Measurements from ENCODE around the gene SLC41A3.
"Not testable (repeated sequence)": the region's sequence is repeated elsewhere in the genome, so short reads cannot be mapped to it uniquely, and the experiment has no call there.

Gene SLC41A3

DNA sequence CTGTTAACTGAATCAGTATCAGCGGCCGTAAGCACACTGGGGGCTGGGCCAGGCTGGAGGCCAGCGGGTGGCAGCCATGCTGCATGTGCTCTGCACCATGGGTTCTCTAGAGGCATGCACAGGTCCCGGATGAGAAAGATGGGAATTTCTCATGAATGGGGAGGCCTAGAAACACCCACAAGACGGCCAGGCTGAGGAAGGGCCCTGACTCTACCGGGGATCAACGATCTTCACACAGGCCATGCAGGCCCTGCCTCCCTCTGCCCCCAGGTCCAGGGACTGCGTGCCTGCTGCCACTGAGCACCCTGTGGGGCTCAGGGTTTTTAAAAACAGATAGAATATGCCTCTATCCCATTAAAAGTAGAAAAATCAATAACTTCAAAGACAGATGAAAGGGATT lies 32.7 kb downstream of the SLC41A3 start:
- no peak for DNase-seq

DNA sequence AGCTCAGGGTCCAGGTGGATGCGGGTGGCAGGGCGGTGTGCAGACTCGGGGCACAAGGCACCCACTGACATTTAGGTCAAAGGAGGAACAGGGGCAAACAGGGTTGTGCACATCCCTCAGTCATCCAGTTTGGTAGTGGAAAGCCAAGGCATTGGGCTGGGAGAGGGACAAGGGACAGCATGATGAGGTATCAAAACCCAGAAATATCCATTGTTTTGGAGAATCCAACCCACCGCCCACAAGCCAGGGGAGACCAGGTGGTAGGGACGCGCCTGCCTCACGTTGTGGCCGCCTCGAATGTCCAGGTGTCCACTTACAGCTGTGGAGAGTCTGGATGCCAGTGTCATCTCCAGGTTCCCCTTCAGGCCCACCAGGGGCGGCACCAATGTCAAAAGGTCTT lies 33.3 kb downstream of the SLC41A3 start:
- no peak for DNase-seq

DNA sequence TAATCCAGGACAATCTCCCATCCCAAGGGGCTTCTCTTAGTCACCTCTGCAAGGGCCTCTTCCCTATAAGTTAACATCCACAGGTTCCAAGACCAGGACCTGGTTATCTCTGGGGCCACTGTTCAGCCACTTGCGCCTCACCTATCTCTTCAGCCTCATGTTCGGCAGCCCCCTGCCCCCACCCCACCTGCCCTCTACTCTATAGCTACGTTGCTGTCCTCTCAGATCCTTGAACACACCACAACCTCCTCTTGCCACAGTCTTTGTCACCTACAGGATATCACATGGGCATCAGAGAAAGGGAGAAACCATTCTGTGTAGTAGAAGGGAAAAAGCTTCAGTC lies 33.9 kb downstream of the SLC41A3 start:
- DNase-seq: no peak

DNA sequence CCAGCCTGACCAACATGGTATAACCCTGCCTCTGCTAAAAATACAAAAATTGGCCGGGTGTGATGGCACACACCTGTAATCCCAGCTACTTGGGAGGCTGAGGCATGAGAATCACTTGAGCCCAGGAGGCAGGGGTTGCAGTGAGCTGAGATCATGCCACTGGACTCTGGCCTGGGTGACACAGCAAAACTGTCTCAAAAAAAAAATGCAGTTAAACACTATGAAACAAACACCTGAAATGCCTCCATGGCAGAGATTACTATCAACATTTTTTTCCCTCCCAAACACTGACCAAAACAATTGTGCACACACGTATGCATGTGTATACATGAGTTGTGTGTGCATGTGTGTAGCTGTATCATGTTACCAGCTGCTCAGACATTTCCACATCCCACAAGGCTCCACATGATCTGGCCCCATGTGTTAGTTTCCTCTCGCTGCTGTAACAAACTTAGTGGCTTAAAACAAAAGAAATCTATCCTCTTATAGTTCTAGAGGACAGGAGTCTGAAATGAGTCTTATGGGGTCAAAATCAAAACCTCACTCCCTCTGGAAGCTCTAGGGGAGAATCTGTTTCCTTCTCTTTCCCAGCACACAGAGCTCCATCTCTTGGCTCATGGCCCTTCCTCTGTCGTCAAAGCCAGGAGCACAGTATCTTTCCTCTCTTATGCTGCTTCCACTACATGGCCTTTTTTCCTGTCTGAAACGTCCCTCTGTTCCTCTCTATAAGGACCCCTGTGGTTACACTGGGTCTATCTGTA lies 34.5 kb downstream of the SLC41A3 start:
- no peak for DNase-seq

DNA sequence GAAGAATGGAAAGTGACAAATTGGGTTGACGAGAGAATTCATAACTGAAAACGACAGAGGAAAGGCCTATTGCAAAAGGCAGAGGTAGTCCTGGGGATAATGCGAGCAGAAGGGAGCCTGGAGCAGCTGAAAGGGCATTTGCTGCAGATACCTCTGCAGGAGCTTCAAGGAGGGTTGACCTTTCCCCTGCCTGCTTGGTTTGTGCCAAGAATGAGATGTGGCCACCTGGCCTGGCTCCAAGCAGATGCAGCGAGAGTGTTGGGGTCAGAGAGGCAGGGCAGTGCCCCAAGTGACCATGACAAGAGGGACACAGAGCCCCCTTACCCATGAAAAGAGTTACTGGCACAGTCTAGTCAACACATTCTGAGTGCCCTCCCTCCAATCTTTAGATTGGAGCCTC lies 43.5 kb downstream of the SLC41A3 start:
- no peak for DNase-seq

DNA sequence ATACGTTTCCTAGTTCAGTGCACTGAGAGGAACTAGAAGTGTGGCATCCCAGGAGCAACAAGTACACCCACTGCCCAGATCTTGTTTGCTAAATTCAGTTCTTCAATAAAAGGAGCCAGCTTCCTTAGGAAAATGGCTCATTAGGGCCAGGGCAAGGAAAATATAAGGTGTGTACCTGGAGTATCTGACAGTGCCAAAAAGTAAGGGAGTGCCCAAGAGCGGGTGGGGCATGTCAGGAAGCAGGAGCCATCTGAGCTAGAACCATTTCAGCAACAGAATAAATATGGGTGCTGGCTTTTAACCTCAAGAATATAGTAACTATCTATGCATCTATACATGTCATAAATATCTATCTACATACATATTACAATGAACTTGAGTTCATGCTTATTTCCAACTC lies 44.1 kb downstream of the SLC41A3 start:
- no peak for DNase-seq

DNA sequence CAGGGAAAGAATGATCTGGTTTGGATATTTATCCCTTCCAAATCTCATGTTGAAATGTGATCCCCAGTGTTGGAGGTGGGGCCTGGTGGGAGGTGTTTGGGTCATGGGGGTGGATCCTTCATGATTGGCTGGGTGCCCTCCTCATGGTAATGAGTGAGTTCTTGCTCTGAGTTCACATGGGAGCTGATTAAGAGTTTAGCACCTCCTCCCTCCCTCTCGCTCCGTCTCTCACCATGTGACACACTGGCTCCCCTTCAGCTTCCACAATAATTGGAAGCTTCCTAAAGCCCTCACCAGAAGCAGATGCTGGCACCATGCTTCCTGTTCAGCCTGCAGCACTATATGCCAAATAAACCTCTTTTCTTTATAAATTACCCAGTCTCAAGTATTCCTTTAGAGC lies 45.1 kb downstream of the SLC41A3 start:
- not testable (repeated sequence) for DNase-seq

DNA sequence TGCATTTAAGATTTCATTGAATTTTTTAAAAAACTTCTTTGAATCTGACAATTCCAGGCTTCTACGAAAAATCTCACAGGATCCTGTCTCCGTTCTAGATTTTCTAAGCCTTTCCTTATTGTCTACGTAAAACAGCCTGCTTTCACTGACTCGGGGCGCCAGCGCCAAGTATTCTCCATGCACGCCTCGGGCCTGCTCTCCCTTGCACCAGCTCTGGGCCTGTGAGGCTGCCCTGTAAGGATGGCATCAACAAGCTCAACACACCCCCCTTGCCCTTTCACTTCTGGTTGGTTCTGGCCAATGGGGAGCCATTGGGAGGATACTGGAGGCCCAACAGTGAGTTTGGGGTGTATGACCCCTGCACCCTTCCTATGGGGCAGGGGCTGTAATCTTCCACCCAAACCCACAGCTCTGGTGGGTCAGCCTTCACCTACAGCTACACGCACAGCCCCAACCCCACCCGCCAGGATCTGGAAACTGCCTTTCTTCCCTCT lies 47.8 kb downstream of the SLC41A3 start:
- DNase-seq: no peak

DNA sequence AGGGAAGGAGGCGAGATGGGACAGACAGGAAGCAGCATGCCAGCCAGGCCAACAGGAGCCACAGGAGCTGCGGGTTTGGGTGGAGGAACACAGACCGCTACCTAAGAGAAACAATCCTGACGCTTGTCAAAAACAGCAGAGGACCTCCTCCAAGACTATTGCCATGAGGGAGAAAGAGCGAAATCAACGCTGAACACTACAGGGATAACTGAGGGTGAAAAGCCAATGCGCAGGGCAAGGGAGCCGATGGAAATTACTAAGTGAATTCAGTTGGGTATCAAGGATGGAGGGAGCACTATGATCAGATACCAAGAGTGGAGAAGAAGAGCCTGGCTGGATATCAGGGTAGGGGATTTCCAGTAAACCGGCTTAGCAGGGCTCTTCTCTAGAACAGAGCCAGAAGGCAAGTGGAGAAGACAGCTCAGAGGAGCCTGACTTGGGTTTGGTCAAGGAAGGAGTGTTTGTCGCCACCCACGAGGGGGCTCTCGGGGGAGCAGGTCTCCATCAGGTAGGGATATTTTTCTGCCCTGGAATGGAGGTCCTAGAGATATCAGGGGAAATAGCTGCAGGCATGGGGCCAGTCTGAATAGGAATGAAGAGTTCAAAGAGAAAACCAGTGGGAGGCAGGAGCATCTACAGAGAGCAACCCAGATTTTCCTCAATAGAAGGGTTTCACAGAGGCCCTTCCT lies 48.4 kb downstream of the SLC41A3 start:
- no peak for DNase-seq

DNA sequence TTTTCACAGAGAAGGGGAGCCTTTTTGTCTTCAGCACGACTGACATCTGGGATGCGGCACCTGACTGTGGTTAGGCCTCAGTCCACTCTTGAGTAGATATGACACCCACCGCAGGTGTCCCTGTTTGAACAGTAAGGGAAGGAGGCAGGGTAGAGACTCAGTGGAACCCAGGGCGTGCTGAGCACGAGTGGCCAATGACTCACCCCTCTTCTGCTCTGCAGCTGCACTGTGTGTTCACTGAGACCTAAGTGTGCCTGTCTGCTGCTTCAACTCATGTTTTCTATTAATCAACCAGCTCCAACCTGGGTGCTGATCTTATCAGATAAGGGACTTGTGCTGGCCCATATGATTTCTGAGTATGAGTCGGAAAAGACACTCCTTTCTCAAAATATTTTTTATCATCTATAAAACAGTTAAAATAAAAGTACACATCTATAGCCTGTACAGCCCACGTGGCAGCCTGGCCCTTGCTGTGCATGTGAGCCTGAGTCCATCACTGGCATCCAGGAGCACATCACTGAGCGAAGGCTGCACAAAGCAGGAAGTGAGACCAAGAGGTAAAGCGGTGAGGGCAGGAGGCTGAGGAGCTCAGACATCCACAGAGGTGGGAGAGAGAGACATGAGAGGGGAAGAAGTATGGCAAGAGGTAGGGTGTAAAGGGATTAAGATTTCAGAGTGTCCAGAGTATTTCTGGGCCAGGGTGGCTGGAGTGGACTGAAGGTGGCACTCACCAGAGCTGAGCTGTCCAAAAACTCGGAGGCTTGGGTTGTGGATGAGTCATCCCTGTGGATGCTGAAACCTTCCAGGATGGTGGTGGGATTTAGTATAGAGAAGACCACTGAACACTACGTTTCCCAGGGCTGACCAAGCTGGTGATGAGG lies 49.2 kb downstream of the SLC41A3 start:
- DNase-seq: no peak

DNA sequence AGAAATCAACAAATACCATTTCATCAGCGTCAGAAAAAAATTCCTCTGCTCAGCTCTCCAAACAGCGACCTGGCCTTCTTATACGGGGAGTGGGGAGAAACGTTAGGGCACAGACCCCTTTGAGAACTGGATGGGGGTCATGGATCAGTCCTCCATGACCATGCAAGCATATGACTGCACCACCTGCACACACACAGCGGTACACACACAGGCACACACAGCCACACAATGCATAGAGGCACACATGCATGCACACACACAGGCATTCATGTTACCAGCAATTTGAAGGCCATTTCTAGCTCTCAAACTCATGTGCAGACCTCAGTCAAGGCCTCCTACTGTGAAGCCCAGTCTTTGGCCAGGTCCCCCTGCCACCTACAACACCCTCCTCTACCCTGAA lies 50.2 kb downstream of the SLC41A3 start:
- DNase-seq: no peak

DNA sequence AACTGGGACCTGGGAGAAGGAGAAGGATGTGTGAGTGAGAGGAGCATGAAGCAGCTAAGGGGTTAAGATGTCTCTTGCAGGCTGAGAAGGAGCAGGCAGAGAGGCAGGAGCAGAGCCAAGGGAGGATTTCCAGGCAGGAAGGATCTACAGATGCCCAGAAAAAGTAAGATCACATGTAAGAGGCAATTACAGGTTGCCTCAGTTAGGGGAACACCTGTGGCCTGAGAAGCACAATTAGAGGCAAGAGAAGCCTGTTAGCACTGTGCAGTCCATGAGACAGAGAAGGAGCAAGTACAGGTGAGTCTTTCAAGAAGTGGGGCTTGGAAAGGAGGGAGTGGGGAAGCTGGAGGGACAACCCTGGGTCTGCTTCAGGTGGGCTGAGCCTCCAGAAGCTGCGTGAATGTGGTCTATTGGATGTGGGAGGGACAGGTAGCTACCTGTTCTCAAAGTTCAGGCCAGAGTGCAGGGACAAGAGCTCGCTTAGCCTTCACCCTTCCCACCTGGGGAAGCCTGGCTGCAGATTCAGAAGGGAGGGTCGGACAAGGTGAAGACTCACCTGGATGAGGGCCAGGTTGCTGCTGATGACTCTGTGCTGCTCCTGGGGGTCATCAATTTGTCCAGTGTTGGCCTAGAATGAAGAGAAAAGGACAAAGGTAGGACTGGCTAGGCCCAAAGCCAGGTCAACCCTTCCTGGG lies 50.7 kb downstream of the SLC41A3 start:
- DNase-seq: no peak

DNA sequence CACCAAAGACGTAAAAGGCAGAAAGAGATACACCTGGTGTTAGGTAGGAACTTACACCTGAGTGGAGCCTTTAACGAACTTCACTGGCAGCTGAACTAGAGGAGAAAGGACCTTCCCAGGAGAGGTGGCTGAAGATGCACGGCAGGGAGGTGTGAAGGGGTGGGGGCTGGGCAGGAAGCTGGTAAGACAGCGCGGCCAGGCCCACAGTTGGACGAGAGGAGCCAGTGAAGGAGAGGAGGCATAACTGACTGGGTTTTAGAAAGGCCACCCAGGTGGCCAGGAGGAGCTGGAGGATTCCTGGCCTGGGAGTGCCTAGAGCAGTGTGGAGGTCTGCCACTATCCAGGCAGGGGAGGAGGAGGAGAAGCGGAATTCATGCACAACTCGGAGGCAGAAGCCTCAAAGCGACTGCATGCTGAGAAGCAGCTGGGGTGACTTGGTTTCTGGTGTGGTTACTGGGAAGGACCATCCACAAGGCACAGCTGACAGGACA lies 51.9 kb downstream of the SLC41A3 start:
- no peak for DNase-seq

DNA sequence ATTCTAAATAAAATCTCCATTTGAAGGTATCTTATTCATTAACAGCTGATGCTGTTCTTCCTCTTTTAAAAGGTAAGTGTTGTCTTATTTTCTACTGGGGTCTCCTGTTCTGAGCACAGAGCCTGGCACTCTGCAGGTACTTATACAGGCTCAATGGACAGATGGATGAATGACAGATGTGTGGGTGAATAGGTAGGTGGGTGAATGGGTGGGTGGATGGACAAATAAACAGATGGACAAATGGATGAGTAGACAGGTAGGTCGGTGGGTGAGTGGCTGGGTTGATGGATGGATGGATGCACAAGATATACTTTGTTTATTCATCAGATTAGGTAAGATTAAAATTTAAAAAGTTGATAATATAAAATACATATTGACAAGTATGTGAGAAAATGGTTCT lies 53.5 kb downstream of the SLC41A3 start:
- DNase-seq: no peak

DNA sequence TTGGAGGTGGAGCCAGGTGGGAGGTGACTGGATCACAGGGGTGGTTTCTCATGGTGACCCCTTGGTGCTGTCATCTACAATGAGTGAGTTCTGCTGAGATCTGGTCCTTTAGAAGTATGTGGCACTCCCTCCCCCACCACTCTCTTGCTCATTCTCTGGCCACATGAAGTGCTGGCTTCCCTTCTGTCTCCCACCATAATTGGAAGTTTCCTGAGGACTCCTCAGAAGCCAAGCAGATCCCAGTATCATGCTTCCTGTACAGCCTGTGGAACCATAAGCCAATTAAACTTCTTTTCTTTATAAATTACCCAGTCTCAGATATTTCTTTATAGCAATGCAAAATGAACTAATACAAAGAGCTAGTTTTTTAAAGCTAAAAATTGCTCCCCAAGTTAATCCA lies 54.7 kb downstream of the SLC41A3 start:
- no peak for DNase-seq

DNA sequence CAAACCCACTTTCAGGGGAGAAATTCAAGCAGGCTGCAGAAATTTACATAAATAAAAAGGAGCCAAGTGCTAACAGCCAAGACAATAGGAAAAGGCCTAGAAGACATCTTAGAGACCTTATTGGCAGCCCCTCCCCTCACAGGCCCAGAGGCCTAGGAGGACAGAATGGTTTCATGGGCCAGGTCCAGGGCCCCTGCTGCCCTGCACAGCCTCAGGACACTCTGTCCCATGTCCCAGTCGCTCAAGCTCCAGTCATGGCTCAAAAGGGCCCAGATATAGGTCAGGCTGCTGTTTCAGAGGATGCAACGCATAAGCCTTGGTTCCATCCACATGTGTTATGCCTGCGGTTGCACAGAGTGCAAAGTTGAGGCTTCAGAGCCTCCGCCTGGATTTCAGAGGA lies 55.8 kb downstream of the SLC41A3 start:
- no peak for DNase-seq

DNA sequence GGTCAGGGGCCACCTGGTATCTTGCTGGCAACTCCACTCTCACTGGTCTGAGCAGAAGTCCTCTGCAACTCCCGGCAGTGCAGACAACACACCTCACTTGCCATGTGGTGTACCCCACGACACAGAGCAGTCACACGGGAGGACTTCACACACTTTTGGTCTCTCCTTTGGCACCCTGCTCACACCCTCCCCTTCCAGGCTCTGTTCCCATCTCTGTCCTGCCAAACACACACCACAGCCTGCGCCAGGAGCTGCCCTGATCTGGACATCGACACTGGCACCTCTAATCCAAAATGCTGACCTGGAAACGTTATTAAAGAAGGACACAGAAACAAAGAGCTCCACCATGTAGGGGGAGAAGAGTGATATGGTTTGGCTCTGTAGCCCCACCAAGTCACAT lies 57.2 kb downstream of the SLC41A3 start:
- DNase-seq: no peak

DNA sequence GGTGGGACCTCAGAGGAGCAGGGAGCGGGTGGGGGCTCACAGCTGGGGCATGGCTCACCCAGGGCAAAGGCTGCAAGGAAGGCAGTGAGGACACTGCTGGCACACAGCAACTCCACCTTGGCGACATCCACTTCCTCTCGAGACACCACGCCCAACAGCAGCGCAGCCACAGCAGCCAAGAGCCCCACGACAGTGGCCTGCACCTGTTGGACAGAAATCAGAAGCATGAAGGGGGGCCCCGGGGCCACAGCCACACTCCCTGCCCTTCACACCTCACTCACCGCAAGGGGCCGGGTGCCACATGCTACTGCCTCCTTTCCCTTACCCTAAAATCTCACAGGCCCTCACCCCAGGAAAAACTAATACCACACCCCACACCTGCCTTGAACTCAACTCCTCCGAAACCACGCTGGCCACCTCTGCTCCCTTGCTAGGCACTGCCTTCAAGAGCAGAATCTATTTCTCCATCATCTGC lies 57.6 kb downstream of the SLC41A3 start:
- no peak for DNase-seq

DNA sequence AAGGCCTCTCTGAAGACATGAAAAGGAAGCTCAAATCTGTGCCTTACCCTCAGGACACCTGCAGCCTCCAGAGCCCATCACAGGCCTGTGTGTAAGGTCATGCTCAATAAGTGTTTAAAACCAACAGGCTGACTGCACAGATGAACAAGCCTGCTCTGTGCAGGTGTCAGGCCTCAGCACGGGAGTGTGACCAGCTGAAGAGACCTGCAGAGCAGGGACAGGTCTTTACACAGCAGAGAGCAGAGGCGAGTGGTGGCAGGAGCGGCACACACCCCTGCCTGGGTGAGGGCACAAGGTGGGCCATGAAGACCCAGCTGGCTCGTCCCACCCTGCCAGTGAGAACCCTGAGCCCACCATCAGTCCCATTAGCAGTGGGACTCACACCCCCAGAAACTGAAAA lies 58.1 kb downstream of the SLC41A3 start:
- DNase-seq: no peak

DNA sequence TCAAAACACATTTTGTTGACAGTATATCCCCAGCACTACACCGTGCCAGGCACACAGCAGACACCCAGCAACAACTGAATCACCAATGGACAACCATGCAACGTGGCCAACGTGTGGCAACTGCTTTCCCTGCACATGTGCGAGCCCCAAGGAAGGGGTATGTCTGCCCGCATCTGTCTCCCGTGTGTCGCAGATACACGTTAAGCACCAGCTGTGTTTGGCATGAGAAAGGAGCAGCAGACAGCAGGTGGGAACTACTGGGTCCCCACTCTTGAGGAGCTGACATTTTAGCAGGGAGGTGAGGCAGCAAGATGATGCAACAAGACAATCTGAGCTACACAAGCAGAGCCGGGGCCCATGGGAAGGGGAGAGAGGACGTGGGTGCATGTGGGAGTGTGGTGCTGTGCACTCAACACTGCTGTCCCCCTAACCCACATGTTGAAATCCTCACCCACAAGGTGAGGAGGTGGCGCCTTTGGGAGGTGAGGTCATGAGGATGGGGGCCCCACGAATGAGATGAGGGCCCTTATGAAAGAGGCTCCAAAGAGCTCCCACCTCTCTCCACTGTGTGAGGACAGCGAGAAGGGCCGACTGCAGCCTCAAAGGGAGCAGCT lies 58.7 kb downstream of the SLC41A3 start:
- no peak for DNase-seq

DNA sequence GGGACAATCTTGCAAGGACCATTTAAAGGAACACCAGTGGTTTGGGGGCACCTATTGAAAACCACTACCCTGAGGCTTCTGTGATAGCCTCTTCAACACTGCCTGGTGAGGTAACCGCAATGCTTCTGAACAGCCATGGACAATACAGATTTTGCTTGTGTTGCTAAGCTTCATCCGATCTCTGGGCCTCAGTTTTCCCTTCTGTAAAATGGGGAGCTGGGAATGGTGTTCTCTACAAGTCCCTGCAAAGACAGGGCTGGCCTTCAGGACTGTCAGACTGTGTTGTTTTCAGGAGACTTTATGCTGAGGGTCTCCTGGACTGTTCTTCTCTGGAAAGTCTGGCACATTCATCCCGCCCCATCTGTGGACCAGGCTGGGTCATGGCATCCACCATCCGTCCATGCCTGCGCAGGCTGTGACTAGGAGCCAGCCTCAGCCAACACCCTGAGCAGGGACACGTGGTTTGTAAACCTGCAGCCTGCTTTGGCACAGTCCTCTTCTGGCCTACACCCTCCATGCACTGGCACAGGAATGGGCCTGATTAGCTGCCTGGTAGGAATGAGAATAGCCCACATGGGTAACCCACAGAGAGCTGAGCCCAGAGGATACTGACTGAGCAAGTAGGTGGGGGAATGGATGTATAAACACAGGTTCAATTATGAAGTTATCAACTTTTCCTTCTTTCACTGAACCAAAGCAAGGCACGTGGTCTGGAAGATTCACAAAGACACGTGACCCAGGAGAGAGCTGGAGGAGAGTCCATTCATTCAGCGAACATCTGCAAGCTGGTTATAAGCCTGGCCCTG lies 59.7 kb downstream of the SLC41A3 start:
- no peak for DNase-seq
